Measurements from ENCODE around the gene MOSMO. TPM values are rescaled to one million over a fixed set of nuclear protein-coding genes. Genes with fewer than 3 reads are reported as not detected.

Gene MOSMO
- total and polyA plus RNA-seq, 7 donors, result 2.8 to 27.1 (median 19.3) TPM

DNA sequence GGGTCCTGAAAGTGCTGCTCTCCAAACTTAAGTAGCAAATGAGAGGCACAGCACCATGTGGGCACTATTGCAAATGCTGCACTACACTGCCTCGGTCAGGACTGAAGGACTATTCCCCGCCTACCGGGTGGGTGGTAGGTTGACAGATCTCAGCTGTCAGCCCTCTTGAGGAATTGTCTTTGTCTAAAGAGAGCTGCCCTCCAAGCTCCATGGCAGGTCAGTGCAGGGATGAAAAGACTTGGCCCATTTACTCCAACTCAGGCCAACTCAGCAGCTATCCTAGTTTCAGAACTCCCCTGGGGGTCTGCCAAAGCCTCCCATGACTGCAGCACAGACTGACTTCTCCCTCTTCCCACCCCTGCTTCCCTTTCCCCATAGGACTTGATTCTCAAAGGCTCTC is 3.6 kb upstream of the MOSMO start:
- Histone ChIP-seq H3K4me3 (no peak overlapping the region), H3K27me3 (no peaks in the 10 kb centered on the region), H3K4me1 (peaks cover 0 to 28% (median 23%) of the 10 kb centered on the region in 4 donors), H3K9me3 (no peaks in the 10 kb centered on the region), H3K36me3 (no peaks in the 10 kb centered on the region), H3K27ac (no peak overlapping the region)
- 75 to 87% methylated on average over 3 of the region's 3 CpGs for WGBS, 2 donors
- intact Hi-C loops (cut with DNase I), result no loop called here
- no peak for DNase-seq
- TF ChIP-seq POLR2AphosphoS5 (IDR thresholded peaks at IDR 0.05) (no peak), EP300 (IDR thresholded peaks at IDR 0.05) (no peak), CTCF (IDR thresholded peaks at IDR 0.05) (no peak), POLR2A (IDR thresholded peaks at IDR 0.05) (no peak)

- no peak overlapping the region for H3K4me3 ChIP-seq
- H3K9me3 ChIP-seq, result no peaks in the 10 kb centered on the region
- intact Hi-C loops (cut with DNase I), result no loop called here
- no peaks in the 10 kb centered on the region for H3K36me3 ChIP-seq
- no peak overlapping the region for H3K27ac ChIP-seq
- WGBS, 2 donors, result 84 to 86% methylated on average over 1 of the region's 1 CpG
- TF ChIP-seq EP300 (IDR thresholded peaks at IDR 0.05), result no peak
- TF ChIP-seq POLR2AphosphoS5 (IDR thresholded peaks at IDR 0.05), result no peak
- no peak for TF ChIP-seq CTCF (IDR thresholded peaks at IDR 0.05)
- TF ChIP-seq POLR2A (IDR thresholded peaks at IDR 0.05), result no peak
- no peaks in the 10 kb centered on the region for H3K27me3 ChIP-seq
- peaks cover 0 to 35% (median 29%) of the 10 kb centered on the region in 4 donors for H3K4me1 ChIP-seq
- no peak for DNase-seq
Measured at GRCh38 chr16:22005746-22006145, 2.2 kb upstream of the MOSMO start.

GRCh38 chr16:22006636-22007035 is 1.3 kb upstream of the MOSMO start:
- intact Hi-C loops (cut with DNase I), result no loop called here
- peaks cover 0 to 32% (median 22%) of the 10 kb centered on the region in 4 donors for H3K4me1 ChIP-seq
- H3K4me3 ChIP-seq, result no peak overlapping the region
- 74 to 82% methylated on average over 6 of the region's 6 CpGs for WGBS, 2 donors
- H3K9me3 ChIP-seq, result no peaks in the 10 kb centered on the region
- DNase-seq, result no peak
- no peaks in the 10 kb centered on the region for H3K27me3 ChIP-seq
- TF ChIP-seq EP300 (IDR thresholded peaks at IDR 0.05) (no peak), CTCF (IDR thresholded peaks at IDR 0.05) (no peak), POLR2A (IDR thresholded peaks at IDR 0.05) (no peak), POLR2AphosphoS5 (IDR thresholded peaks at IDR 0.05) (no peak)
- no peaks in the 10 kb centered on the region for H3K36me3 ChIP-seq
- H3K27ac ChIP-seq, result no peak overlapping the region

DNA sequence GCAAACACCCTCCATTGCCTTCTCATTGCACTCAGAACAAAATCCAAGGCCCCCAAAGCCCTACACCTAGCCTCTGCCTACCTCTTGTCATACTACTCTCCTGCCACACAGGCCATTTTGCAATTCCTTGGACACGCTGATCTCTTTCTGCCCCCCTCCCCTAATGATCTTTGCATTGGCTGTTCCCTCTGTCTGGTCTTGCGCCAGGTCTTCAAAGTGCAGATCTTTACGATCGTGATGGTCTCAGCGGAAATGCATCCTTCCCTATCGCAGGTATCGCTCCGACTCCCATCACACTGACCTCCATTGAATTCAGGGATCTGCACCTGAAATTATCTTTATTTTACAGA is 777 bp upstream of the MOSMO start:
- no peak for DNase-seq
- H3K27me3 ChIP-seq, result no peaks in the 10 kb centered on the region
- TF ChIP-seq POLR2A (IDR thresholded peaks at IDR 0.05) (no peak), POLR2AphosphoS5 (IDR thresholded peaks at IDR 0.05) (no peak), CTCF (IDR thresholded peaks at IDR 0.05) (no peak)
- 6 to 8% methylated on average over 8 of the region's 8 CpGs for WGBS, 2 donors
- peak overlapping the region; percentile 64 to 98 (median 84) for H3K4me3 ChIP-seq
- intact Hi-C loops (cut with DNase I), result no loop called here
- no peaks in the 10 kb centered on the region for H3K9me3 ChIP-seq
- peak overlapping the region; percentile 88 to 90 (median 89) for H3K27ac ChIP-seq
- no peaks in the 10 kb centered on the region for H3K36me3 ChIP-seq
- H3K4me1 ChIP-seq, result peaks cover 0 to 32% (median 22%) of the 10 kb centered on the region in 4 donors
